Right cardiac atrium (tissue), 5 donors: ENCODE results near the gene TOMM6. TPM values are rescaled to one million over a fixed set of nuclear protein-coding genes. Genes with fewer than 3 reads are reported as not detected.

Source experiments
- ATAC-seq, 2 donors: fragments of 200-7000 bp; cut with Tn5 transposase; one replicate each; pipeline versions ENCODE4 v1.8.0 to v1.9.1; 2020; ENCODE audit warnings: moderate library complexity in 2 of 2, mild to moderate bottlenecking in 1 of 2
- DNase-seq, 3 donors: peaks; one replicate each; pipeline ENCODE4 v3.0.0-alpha.2; 2020
- H3K27ac ChIP-seq: one replicate; pipeline ENCODE4 v1.5.1; 2013; ENCODE audit warnings: mild to moderate bottlenecking, low read length, control low read depth, moderate library complexity
- H3K27me3 ChIP-seq: one replicate; pipeline ENCODE4 v1.6.1; 2013; ENCODE audit not compliant: control insufficient read depth, insufficient read depth
- H3K4me1 ChIP-seq: one replicate; pipeline ENCODE4 v1.6.1; 2013; ENCODE audit warnings: low read length; ENCODE audit not compliant: control insufficient read depth, insufficient read depth
- H3K4me3 ChIP-seq: one replicate; pipeline ENCODE4 v1.5.1; 2013; ENCODE audit warnings: low read length, control low read depth
- H3K9me3 ChIP-seq: one replicate; pipeline ENCODE4 v1.6.1; 2013; ENCODE audit warnings: low read length; ENCODE audit not compliant: control insufficient read depth
- WGBS: extraction: QIAGEN DNeasy Blood & Tissue Kit; methylation state at CpG from one replicate; pipeline ENCODE4 v1.1.7; 2013; 5-methylcytosine and 5-hydroxymethylcytosine counted together
- intact Hi-C, 4 donors: fragments of 100-400 bp; cut with DNase I; formaldehyde crosslinking; loops; one replicate each; pipeline versions ENCODE4 v1.11.0 to v1.14.0; 2022 to 2023
- long read RNA-seq, 4 donors: library from polyadenylated mRNA; unstranded; transcript quantifications; one replicate each; pipeline ENCODE4 v2.0.0, GENCODE V29; 2020 to 2021
- polyA plus RNA-seq: library from polyadenylated mRNA; stranded (reverse); fragments of 200-250 nt; gene quantifications from one replicate; pipeline ENCODE4 v1.2.3, GENCODE V29; 2013
- total RNA-seq, 4 donors: library from RNA; stranded (reverse); fragmentation: NEBNext Ultra II Directional; extraction: Animal tissue kit (Norgen Biotek cat#: 25700); gene quantifications; one replicate each; pipeline ENCODE4 v1.2.1, GENCODE V29; 2021
- donor health status: healthy with polysubstance abuse.
- donor health status: DM: no; HTN: yes; CAD: no.
- donor health status: DM: no; HTN: no; CAD: no.
- donor health status: DM: no; HTN: yes; CAD: no; lungs with severe emphysema.
- donor health status: DM: yes; HTN: yes; CAD: no.

The TOMM6 gene
- total RNA-seq (100 to 1,000 TPM; 123 to 162 (median 140) TPM), polyA plus RNA-seq (228 TPM)
- long read RNA-seq, donor 1, transcript TOMM6-201 (3 exons, 595 nt): major isoform, 14 of 27 reads
- long read RNA-seq, donor 1, transcript TOMM6-202 (3 exons, 637 nt): minor isoform, 13 of 27 reads
- long read RNA-seq, donor 1, partial matches to known transcripts: 0 of 27 reads
- long read RNA-seq, donor 1, other reads (novel, unspliced or antisense): 0 of 27 reads
- long read RNA-seq, donor 2, transcript TOMM6-202 (3 exons, 637 nt): minor isoform, 11 of 23 reads
- long read RNA-seq, donor 2, transcript TOMM6-201 (3 exons, 595 nt): major isoform, 12 of 23 reads
- long read RNA-seq, donor 2, partial matches to known transcripts: 0 of 23 reads
- long read RNA-seq, donor 2, other reads (novel, unspliced or antisense): 0 of 23 reads
- long read RNA-seq, donor 3, transcript TOMM6-202 (3 exons, 637 nt): minor isoform, 6 of 22 reads
- long read RNA-seq, donor 3, transcript TOMM6-201 (3 exons, 595 nt): major isoform, 16 of 22 reads
- long read RNA-seq, donor 3, partial matches to known transcripts: 0 of 22 reads
- long read RNA-seq, donor 3, other reads (novel, unspliced or antisense): 0 of 22 reads
- long read RNA-seq, donor 4, transcript TOMM6-201 (3 exons, 595 nt): major isoform, 16 of 20 reads
- long read RNA-seq, donor 4, partial matches to known transcripts: 0 of 20 reads
- long read RNA-seq, donor 4, other reads (novel, unspliced or antisense): 0 of 20 reads

DNA sequence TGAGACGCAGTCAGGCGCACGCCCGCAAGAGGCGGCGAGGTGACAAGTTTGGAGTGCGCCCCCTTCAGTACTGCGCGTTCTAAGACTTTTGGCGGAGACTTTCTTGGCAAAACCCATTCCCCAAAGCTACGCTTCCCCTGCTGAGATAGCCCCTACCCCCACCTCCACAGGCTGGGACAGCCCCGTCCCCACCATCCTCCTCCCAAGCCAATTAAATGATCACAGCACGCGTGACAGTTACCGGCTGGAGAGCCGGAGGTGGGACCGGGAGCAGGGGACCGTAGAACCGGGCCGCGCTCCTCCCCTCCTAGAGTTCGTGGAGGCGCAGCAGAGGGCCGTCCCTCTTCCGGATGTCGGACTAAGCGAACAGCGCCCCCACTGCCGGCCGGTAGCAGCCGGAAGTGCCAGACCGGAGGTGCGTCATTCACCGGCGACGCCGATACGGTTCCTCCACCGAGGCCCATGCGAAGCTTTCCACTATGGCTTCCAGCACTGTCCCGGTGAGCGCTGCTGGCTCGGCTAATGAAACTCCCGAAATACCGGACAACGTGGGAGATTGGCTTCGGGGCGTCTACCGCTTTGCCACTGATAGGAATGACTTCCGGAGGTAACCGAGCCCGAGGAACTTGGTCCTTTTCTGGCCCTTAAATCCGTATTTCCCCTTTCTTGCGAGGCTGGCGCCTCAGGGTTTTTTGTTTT, at the start of gene TOMM6:
Gene TOMM6 (plus strand): TSS at position 476 of the 699 bp plus-strand sequence. CDS start 4 bp downstream, at position 480.
- under 1% methylated on average over 55 of the region's 55 CpGs for WGBS
- H3K27ac ChIP-seq: peak within 1 kb of the TSS; percentile 94
- H3K27me3 ChIP-seq: no peaks in the 10 kb centered on the region
- no peaks in the 10 kb centered on the region for H3K9me3 ChIP-seq
- intact Hi-C loops: loop anchor here (2.0 to 10.0 kb wide), 3 partner anchors 137 to 257 kb away; partner anchors contain the start of genes BYSL (in 1 of the 4) and MED20 (in 1 of the 4)
- ATAC-seq (peak; percentile 89 to 91), DNase-seq (peak; percentile 96 to 98 (median 98))
- no peaks in the 10 kb centered on the region for H3K4me1 ChIP-seq
- H3K4me3 ChIP-seq: peak within 1 kb of the TSS; percentile 68

DNA sequence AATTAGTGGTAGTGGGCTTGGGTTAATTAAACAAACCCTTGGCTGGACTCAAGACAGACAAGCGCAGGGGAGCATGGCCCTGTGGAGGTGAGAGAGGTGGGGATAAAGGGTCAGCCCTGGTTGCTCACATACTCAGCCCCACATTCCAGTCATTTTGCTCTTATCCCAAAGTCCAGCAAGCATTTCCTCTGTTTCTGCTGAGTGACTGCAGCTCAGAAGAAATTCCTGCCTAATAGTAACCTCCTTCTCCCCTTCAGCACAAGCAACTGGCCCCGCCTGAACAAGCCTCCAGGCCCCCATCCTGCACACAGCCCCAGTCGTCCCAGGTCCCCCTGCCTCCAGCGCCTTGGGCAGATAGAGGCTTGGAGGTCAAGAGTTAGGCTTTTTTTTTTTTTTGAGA, 48.5 kb upstream of the TOMM6 start:
- intact Hi-C loops: no loop called here
- DNase-seq: no peak
- no peak overlapping the region for H3K4me3 ChIP-seq

DNA sequence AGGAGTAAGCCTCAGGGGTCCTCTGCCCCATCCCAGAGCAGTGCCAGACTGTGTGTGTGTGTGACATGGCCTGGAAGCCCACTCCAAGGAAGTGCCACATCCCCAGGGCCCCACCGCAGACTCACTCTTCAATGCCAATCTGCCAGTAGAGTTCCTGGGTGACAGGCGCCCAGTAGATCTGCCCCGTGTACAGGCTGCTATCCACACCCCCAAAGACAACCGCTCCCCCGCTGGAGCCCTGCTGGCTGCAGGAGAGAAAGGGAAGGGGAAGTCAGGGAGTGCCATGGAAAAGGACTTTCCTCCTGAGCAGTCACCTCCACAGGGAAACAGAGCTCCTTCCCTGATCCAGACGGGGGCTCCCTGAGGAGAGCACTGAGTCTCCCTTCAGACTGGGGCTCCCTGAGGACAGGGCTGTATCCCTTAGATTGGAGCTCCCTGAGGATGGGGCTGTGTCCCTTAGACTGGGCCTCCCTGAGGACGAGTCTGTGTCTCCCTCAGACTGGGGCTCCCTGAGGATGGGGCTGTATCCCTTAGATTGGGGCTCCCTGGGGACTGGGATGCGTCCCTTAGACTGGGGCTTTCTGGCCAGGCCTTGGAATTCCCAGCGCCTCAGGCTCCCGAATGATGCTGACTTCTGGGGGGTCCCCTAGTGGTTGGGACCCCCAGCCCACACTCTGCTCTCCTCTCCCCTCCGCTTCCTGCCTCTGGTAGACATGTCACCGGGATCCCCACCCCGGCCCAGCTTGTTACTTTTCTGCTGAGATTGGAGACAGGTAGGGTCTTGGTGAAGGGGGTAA, 46.9 kb upstream of the TOMM6 start:
- Histone ChIP-seq H3K27ac (no peak overlapping the region), H3K4me3 (no peak overlapping the region), H3K9me3 (no peaks in the 10 kb centered on the region), H3K27me3 (no peaks in the 10 kb centered on the region), H3K4me1 (no peaks in the 10 kb centered on the region)
- DNase-seq (no peak), ATAC-seq (no peak)
- intact Hi-C loops: no loop called here
- 84% methylated on average over 13 of the region's 13 CpGs for WGBS

More for the DNA sequence above, 48.5 kb upstream of the TOMM6 start:
- no peak overlapping the region for H3K27ac ChIP-seq
- H3K4me1 ChIP-seq: no peaks in the 10 kb centered on the region
- no peaks in the 10 kb centered on the region for H3K27me3 ChIP-seq
- H3K9me3 ChIP-seq: no peaks in the 10 kb centered on the region
- WGBS: 57% methylated on average over 4 of the region's 4 CpGs
- ATAC-seq: no peak

GRCh38 chr6:41741625-41742490, 45.6 kb upstream of the TOMM6 start:
- Histone ChIP-seq H3K27ac (no peak overlapping the region), H3K4me3 (no peak overlapping the region), H3K9me3 (no peaks in the 10 kb centered on the region), H3K27me3 (no peaks in the 10 kb centered on the region), H3K4me1 (no peaks in the 10 kb centered on the region)
- intact Hi-C loops: no loop called here
- 86% methylated on average over 20 of the region's 20 CpGs for WGBS
- no peak for DNase-seq
- ATAC-seq: no peak

- H3K4me3 ChIP-seq: no peak overlapping the region
- ATAC-seq: no peak
Observed at GRCh38 chr6:41743406-41744235, 43.9 kb upstream of the TOMM6 start.

GRCh38 chr6:41744236-41744787, 43.2 kb upstream of the TOMM6 start:
- intact Hi-C loops: no loop called here
- DNase-seq: no peak

More at GRCh38 chr6:41743406-41744235, 43.9 kb upstream of the TOMM6 start:
- no peak for DNase-seq
- no peak overlapping the region for H3K27ac ChIP-seq
- no peaks in the 10 kb centered on the region for H3K4me1 ChIP-seq
- 91% methylated on average over 6 of the region's 6 CpGs for WGBS
- H3K27me3 ChIP-seq: no peaks in the 10 kb centered on the region
- intact Hi-C loops: no loop called here
- no peaks in the 10 kb centered on the region for H3K9me3 ChIP-seq

GRCh38 chr6:41746107-41746506, 41.4 kb upstream of the TOMM6 start:
- H3K27me3 ChIP-seq: no peaks in the 10 kb centered on the region
- no peak overlapping the region for H3K27ac ChIP-seq
- no peak for DNase-seq
- ATAC-seq: no peak
- WGBS: 91% methylated on average over 10 of the region's 10 CpGs
- intact Hi-C loops: no loop called here
- no peak overlapping the region for H3K4me3 ChIP-seq
- H3K9me3 ChIP-seq: no peaks in the 10 kb centered on the region
- H3K4me1 ChIP-seq: no peaks in the 10 kb centered on the region

More at GRCh38 chr6:41744236-41744787, 43.2 kb upstream of the TOMM6 start:
- Histone ChIP-seq H3K4me3 (no peak overlapping the region), H3K27ac (no peak overlapping the region), H3K9me3 (no peaks in the 10 kb centered on the region), H3K27me3 (no peaks in the 10 kb centered on the region), H3K4me1 (no peaks in the 10 kb centered on the region)
- 86% methylated on average over 7 of the region's 7 CpGs for WGBS
- ATAC-seq: no peak

DNA sequence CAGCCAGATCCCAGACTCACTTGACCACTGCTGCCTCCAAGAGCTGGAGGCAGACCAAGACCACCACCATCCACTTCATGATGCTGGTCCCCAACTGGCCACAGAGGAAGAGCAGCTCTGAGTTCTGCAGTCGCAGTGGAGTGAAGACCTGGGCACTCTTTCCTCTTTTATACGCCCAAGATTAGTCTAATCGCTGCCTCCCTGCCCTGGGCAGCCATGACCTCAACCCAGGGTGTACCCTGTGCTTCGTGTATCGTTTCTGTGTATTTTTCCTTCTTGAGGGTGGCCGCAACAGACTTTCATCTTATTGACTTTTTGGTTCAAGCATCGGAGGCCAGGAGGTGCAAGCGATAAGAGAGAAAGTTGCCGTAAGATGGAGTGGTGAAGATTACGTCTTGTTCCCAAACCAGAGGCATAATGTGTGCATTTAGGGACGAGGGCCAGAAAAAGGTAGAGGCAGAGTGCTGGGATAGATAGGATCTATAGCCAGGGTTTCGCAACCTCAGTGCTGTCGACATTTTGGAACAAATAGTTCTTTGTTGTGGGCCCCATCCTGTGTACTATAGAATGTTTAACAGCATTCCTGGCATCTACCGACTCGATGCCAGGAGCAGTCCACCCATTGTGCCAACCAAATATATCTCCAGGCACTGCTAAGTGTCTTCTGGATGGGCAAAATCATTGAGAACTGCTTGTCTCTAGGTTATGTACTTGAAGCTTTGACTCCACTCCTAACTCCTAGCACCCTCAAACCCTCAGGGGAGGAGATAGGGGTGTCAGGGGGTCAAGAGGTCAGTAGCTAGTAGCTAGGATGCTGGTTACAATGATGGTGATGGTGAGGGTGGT, 40.0 kb upstream of the TOMM6 start, which contains the start of gene PGC:
Gene PGC (minus strand): TSS at position 142 of the 846 bp plus-strand sequence. CDS start 63 bp downstream, at position 79.
- intact Hi-C loops: no loop called here
- 89% methylated on average over 15 of the region's 15 CpGs for WGBS

More for the DNA sequence above, 40.0 kb upstream of the TOMM6 start, which contains the start of gene PGC:
- no peaks in the 10 kb centered on the region for H3K27me3 ChIP-seq
- H3K9me3 ChIP-seq: no peaks in the 10 kb centered on the region
- no peak within 1 kb of the TSS for H3K4me3 ChIP-seq
- H3K4me1 ChIP-seq: no peaks in the 10 kb centered on the region
- DNase-seq (no peak), ATAC-seq (no peak)
- H3K27ac ChIP-seq: no peak within 1 kb of the TSS
